IPS-18a (cell line): ENCODE measurements around the gene GDPD3.

Experiments used
- H3K27ac ChIP-seq: one replicate; pipeline ENCODE4 v1.5.1; 2013; ENCODE audit warnings: low read length
- H3K27me3 ChIP-seq: one replicate; pipeline ENCODE4 v1.6.1; 2013; ENCODE audit warnings: mild to moderate bottlenecking, low read length; ENCODE audit not compliant: control insufficient read depth, insufficient read depth
- H3K36me3 ChIP-seq: one replicate; pipeline ENCODE4 v1.6.1; 2013; ENCODE audit warnings: low read depth, low read length; ENCODE audit not compliant: control insufficient read depth
- H3K4me1 ChIP-seq: one replicate; pipeline ENCODE4 v1.6.1; 2013; ENCODE audit warnings: low read depth, low read length; ENCODE audit not compliant: control insufficient read depth
- H3K4me3 ChIP-seq: one replicate; pipeline ENCODE4 v1.5.1; 2013; ENCODE audit warnings: low read length
- H3K9ac ChIP-seq: one replicate; pipeline ENCODE4 v1.6.1; 2013; ENCODE audit warnings: mild to moderate bottlenecking, low read length, moderate library complexity
- H3K9me3 ChIP-seq: one replicate; pipeline ENCODE4 v1.6.1; 2013; ENCODE audit warnings: low read depth, low read length; ENCODE audit not compliant: control insufficient read depth

Gene GDPD3

GRCh38 chr16:30068750-30069610, 44.4 kb downstream of the GDPD3 start:
- Histone ChIP-seq H3K27ac (no peak overlapping the region), H3K9ac (no peak overlapping the region), H3K36me3 (peaks cover 56% of the 10 kb centered on the region), H3K27me3 (no peaks in the 10 kb centered on the region), H3K4me3 (no peak overlapping the region), H3K9me3 (no peaks in the 10 kb centered on the region), H3K4me1 (peaks cover 7% of the 10 kb centered on the region)

- Histone ChIP-seq H3K9ac (no peak overlapping the region), H3K27me3 (no peaks in the 10 kb centered on the region), H3K4me3 (no peak overlapping the region), H3K27ac (no peak overlapping the region), H3K9me3 (no peaks in the 10 kb centered on the region), H3K36me3 (peaks cover 56% of the 10 kb centered on the region), H3K4me1 (peaks cover 11% of the 10 kb centered on the region)
Measured at GRCh38 chr16:30068333-30068732, 45.0 kb downstream of the GDPD3 start.

DNA sequence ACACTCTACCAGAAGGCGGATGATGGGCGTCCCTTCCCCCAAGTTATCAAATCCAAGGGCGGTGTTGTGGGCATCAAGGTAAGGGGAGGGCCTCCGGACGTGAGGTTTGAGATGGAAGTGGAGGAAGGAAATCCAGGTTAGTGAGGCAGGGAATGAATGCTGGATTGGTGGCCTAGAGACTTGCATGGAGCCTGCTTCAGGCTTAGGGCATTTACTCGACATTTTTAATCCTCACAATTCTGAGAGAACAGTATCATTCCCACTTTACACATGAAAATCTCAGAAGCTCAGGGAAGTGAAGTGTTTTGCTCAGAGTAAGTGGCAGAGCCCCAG, 45.8 kb downstream of the GDPD3 start:
- H3K9me3 ChIP-seq = no peaks in the 10 kb centered on the region
- no peaks in the 10 kb centered on the region for H3K27me3 ChIP-seq
- H3K9ac ChIP-seq = no peak overlapping the region
- peaks cover 14% of the 10 kb centered on the region for H3K4me1 ChIP-seq
- peak overlapping the region; percentile 97 for H3K4me3 ChIP-seq
- peaks cover 56% of the 10 kb centered on the region for H3K36me3 ChIP-seq
- H3K27ac ChIP-seq = no peak overlapping the region

DNA sequence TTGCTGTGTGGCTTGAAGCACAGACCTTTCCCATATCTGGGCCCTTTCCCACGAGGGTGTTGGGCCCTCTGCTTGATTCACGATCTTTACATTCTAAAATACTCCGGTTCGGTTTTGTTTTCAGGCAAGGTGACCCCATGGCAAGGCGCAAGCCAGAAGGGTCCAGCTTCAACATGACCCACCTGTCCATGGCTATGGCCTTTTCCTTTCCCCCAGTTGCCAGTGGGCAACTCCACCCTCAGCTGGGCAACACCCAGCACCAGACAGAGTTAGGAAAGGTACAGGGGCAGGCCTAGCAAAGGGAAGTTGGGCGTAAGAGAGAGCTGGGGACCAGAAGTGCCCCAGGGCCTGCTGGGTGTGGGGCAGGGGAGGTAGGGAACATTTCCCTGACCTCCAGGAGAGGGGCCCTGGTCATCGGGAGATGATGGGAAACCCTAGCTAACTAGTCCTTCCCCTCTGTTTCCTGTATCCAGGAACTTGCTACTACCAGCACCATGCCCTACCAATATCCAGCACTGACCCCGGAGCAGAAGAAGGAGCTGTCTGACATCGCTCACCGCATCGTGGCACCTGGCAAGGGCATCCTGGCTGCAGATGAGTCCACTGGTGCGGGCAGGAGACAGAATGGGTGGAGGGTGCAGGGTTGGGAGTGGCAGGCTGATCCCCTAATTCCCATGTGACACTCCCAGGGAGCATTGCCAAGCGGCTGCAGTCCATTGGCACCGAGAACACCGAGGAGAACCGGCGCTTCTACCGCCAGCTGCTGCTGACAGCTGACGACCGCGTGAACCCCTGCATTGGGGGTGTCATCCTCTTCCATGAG, 46.4 kb downstream of the GDPD3 start:
- no peaks in the 10 kb centered on the region for H3K9me3 ChIP-seq
- peaks cover 14% of the 10 kb centered on the region for H3K4me1 ChIP-seq
- H3K27ac ChIP-seq = peak overlapping the region; percentile 71
- peak overlapping the region; percentile 97 for H3K4me3 ChIP-seq
- peak overlapping the region; percentile 85 for H3K9ac ChIP-seq
- H3K36me3 ChIP-seq = peaks cover 52% of the 10 kb centered on the region
- H3K27me3 ChIP-seq = no peaks in the 10 kb centered on the region

DNA sequence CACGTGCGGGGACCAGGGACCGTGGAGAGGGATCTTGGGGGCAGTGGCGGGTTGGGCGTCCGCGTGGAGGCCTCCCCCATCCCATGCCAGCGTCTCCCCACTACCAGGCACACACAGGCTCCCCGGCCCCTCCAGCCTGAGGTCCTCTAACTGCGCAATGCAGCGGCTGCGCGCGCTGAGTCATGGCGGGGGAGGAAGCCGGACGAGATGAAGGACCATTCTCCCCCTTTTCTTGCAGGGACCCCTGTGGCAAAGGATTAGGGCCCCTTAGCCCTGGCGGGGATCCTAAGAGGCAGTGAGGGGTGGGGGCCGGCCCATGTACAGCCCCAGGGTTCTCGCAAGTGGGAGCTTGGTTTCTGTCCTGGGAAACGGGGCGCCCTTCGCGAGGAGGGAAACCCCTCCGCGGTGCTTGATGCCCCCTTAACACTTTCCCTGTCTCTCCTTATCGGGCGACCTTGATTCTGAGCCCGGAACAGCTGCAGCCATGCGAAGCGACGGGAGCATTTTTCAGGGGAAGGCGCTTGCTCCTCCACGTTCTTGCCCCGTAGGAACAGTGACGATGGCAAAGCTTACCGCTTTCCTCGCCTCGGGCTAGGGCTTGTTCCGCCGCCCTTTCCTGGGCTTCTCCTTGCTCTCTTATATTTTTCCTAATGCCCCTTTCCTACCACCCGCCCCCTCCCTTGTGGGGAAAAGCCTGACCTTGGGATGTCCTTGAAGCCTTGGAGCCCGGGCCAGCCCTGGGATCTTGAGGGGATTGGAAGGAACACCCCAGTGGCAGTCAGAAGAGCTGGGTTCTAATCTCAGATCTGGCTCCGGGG, 47.2 kb downstream of the GDPD3 start:
- Histone ChIP-seq H3K27ac (peak overlapping the region; percentile 78), H3K9me3 (no peaks in the 10 kb centered on the region), H3K36me3 (peaks cover 43% of the 10 kb centered on the region), H3K4me1 (peaks cover 15% of the 10 kb centered on the region), H3K9ac (peak overlapping the region; percentile 85), H3K4me3 (peak overlapping the region; percentile 97), H3K27me3 (no peaks in the 10 kb centered on the region)

DNA sequence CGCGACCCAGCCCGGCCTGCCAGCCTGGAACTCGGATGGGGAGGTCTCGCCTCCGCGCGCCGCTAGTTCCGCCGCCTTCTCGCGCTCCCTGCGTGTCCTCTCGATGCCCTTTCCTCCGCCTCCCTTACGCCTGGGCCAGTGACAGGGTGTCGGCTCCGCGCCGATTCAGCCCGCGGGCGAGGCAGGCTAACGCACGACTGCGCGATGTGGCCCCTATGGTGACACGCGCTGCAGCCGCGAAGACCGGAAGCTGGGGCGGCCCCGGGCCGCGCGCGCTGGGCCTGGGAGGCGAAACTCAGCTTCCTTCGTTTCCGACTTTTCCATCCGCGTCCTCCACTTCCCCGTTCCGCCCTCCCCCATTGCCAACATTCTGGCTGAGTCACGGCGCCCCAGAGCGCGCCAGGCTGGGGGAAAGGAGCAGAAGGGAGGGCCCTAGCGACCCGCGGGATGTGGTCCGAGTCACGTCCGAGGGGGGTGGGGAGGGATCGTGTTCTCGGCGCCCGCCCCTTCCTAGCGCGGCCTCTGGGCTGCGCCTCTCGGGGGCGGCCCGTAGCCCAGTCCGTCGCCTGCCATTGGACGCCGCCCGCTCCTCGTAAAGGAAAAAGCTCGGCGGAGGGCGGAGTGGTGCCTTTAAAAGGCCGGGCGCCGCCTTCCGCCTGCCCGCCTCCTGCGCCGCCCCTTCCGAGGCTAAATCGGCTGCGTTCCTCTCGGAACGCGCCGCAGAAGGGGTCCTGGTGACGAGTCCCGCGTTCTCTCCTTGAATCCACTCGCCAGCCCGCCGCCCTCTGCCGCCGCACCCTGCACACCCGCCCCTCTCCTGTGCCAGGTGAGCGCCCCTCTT, 48.0 kb downstream of the GDPD3 start, which contains the start of gene ALDOA:
Gene ALDOA (plus strand): TSS at position 659 of the 841 bp plus-strand sequence. CDS start 1,138 bp downstream, outside the sequence.
- Histone ChIP-seq H3K9me3 (no peaks in the 10 kb centered on the region), H3K27ac (peak within 1 kb of the TSS; percentile 83), H3K27me3 (no peaks in the 10 kb centered on the region), H3K4me1 (peaks cover 17% of the 10 kb centered on the region), H3K4me3 (peak within 1 kb of the TSS; percentile 97), H3K36me3 (peaks cover 35% of the 10 kb centered on the region), H3K9ac (peak within 1 kb of the TSS; percentile 85)

GRCh38 chr16:30064729-30065101, 48.6 kb downstream of the GDPD3 start:
- H3K9ac ChIP-seq = peak overlapping the region; percentile 85
- no peaks in the 10 kb centered on the region for H3K9me3 ChIP-seq
- H3K4me1 ChIP-seq = peaks cover 17% of the 10 kb centered on the region
- H3K27ac ChIP-seq = peak overlapping the region; percentile 83
- no peaks in the 10 kb centered on the region for H3K27me3 ChIP-seq
- peak overlapping the region; percentile 97 for H3K4me3 ChIP-seq
- peaks cover 29% of the 10 kb centered on the region for H3K36me3 ChIP-seq

DNA sequence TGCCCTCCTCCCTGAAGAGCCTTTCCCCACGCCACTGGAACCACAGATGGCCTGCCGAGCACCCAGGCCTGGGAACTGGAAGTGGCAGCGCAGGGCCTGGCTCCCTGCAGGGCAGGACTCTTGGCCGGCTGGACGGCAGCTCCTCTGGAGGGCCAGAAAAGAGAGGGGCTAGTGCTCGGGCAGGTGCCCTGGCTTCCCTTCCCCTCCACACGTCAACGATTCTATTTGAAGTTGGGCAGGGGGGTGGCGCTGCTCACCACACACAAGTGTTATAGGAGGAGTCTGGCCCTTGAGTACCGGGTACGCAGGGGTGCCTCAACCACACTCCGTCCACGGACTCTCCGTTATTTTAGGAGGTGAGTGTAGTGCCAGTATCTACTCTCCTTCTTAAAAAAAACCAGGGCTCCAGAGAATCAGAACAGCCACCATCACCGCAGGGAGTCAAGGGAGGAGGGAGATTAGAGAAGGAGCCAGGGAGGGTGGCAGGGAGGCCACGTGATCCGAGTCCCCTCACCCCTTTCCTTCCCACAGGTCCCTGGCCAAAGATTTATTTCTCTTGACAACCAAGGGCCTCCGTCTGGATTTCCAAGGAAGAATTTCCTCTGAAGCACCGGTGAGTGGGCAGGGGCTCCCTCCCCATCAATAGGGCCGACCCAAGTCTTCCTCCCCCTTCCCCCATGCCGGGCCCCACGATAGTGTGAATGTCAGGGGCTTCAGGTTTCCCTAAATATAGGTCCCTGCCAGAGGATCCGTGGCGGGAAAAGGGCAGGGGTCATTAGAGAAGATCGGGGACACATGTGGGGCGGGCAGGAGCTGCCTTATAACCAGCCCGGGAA, 49.2 kb downstream of the GDPD3 start:
- Histone ChIP-seq H3K36me3 (peaks cover 23% of the 10 kb centered on the region), H3K27me3 (no peaks in the 10 kb centered on the region), H3K9me3 (no peaks in the 10 kb centered on the region), H3K9ac (peak overlapping the region; percentile 85), H3K4me3 (peak overlapping the region; percentile 97), H3K4me1 (peaks cover 17% of the 10 kb centered on the region), H3K27ac (peak overlapping the region; percentile 83)

GRCh38 chr16:30063278-30063892, 50.0 kb downstream of the GDPD3 start:
- Histone ChIP-seq H3K9me3 (no peaks in the 10 kb centered on the region), H3K4me1 (peaks cover 17% of the 10 kb centered on the region), H3K27ac (no peak overlapping the region), H3K36me3 (peaks cover 16% of the 10 kb centered on the region), H3K27me3 (no peaks in the 10 kb centered on the region), H3K4me3 (peak overlapping the region; percentile 97), H3K9ac (peak overlapping the region; percentile 85)
